Stomach (tissue), 4 donors: Measurements from ENCODE around the gene PPP6C.
"Not testable (repeated sequence)": the region's sequence is repeated elsewhere in the genome, so short reads cannot be mapped to it uniquely, and the experiment has no call there.

Experiments used
- POLR2A ChIP-seq, 4 donors: fragments of 450-650 bp; IDR thresholded peaks; one replicate each; pipeline ENCODE4 v1.6.1; 2016; ENCODE audit warnings: antibody characterized with exemption in 4 of 4, control low read depth in 2 of 4, mild to moderate bottlenecking in 1 of 4, moderate library complexity in 1 of 4
- POLR2AphosphoS5 ChIP-seq, 3 donors: sonication (generic); formaldehyde crosslinking; IDR thresholded peaks; one replicate each; pipeline ENCODE4 v1.6.1; 2016; ENCODE audit warnings: antibody characterized with exemption in 3 of 3
- TF ChIP-seq, protein P1 (sequence below), 7 experiments: fragments of 450-650 bp in 4 of 7; fragments of 200-600 bp in 3 of 7; sonication (generic) in 3 of 7; IDR thresholded peaks; one replicate each; pipeline ENCODE4 v1.5.1; 2016 to 2019; ENCODE audit warnings: antibody characterized with exemption in 7 of 7, control low read depth in 2 of 7, mild to moderate bottlenecking in 1 of 7

DNA sequence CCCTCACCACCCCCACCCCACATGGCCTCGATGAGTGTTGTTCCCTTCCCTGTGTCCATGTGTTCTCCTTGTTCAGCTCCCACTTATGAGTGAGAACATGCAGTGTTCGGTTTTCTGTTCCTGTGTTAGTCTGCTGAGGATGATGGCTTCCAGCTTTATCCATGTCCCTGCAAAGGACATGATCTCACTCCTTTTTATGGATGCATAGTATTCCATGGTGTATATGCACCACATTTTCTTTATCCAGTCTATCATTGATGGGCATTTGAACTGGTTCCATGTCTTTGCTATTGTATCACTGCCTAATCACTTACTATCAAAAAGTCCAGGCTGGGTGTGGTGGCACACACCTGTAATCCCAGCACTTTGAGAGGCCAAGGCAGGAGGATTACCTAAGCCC is 70.9 kb downstream of the PPP6C start:
- TF ChIP-seq, protein P1, sequence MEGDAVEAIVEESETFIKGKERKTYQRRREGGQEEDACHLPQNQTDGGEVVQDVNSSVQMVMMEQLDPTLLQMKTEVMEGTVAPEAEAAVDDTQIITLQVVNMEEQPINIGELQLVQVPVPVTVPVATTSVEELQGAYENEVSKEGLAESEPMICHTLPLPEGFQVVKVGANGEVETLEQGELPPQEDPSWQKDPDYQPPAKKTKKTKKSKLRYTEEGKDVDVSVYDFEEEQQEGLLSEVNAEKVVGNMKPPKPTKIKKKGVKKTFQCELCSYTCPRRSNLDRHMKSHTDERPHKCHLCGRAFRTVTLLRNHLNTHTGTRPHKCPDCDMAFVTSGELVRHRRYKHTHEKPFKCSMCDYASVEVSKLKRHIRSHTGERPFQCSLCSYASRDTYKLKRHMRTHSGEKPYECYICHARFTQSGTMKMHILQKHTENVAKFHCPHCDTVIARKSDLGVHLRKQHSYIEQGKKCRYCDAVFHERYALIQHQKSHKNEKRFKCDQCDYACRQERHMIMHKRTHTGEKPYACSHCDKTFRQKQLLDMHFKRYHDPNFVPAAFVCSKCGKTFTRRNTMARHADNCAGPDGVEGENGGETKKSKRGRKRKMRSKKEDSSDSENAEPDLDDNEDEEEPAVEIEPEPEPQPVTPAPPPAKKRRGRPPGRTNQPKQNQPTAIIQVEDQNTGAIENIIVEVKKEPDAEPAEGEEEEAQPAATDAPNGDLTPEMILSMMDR (IDR thresholded peaks at IDR 0.05), result not testable (repeated sequence)
- not testable (repeated sequence) for TF ChIP-seq POLR2AphosphoS5, POLR2A (IDR thresholded peaks at IDR 0.05)
